Measurements from ENCODE around the gene B4GALT1. TPM values are rescaled to one million over a fixed set of nuclear protein-coding genes. Genes with fewer than 3 reads are reported as not detected.

B4GALT1 gene
- total RNA-seq, 2 experiments from 2014 or later = 41.2 to 41.4 TPM

DNA sequence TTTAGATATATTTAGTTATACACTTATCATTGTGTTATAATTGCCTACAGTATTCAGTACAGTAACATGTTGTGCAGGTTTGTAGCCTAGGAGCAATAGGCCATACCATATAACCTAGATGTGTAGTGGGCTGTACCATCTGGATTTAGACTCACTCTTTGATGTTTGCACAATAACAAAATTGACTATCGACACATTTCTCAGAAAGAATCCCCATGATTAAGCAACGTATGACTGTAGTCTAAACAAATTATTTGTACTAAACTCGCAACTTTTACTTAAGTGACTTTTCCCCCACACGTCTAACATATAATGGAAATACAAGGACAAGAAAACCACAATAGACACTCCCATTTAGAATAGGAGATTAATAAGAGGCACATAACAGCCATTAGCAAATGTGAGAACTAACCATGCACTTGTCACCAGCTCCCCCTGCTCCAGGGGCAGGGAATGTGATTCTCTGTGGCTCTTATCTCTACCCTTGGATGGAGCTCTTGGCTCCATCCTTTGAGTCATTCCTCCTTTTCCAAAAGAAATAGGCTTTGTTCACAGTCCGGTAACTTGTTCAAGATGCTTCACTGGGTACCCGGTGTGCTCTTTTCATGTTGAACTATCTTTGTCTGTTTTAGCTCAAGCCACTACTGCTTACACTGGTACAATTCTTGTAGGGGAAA is 8.7 kb upstream of the B4GALT1 start:
- CTCF ChIA-PET = interaction anchor here (1.1 to 1.3 kb wide), 2 partner anchors 9 to 21 kb away, joined by 3 read pairs; no protein-coding TSS in a partner anchor
- POLR2A ChIA-PET = interaction anchor here (0.9 kb wide), 1 partner anchor 15 kb away, joined by 3 read pairs; no protein-coding TSS in a partner anchor
- H3K4me3 Mint-ChIP-seq = no peak overlapping the region

DNA sequence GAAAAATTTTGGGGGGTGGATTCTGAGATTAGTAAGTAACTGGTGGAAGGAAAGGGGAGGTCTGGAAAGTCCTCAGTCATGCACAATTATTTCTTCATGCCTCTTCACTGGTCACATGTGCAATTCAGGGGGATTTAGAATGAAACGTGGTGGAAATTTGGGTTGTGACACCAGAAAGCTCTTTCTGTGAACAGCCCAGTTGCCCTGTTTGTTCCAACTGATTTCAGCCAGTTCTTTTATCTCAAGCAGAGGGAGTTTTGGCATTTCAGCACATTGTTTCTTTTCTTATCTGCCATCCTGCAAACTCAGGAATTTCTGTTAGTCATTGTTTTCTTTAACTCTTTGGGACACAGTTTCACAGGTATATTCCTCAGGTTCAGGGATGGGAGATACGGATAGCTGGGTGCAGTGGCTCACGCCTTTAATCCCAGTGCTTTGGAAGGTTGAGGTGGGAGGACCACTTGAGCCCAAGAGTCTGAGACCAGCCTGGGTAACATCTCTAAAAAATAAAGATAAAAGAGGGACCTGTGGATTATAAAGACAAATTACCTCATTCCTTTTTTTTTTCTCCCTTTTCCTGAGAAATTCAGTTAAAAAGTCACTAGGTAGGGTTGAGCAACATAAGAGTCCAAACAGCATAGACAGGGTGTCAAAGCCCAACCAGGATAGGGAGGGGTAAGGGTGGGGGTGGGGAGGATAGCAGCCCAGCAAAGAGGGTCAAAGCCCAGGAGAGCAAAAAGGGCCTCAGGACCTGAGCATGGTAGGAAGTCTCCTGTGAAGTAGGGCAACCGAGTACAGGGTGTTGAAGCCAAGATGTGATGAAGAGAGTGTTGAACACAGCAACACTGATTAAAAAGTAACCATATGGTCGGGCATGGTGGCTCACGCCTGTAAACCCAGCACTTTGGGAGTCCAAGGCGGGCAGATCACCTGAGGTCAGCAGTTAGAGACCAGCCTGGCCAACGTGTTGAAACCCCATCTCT is 5.4 kb upstream of the B4GALT1 start:
- Mint-ChIP-seq H3K36me3 (ENCODE audit: low read depth) (no peaks in the 10 kb centered on the region), H3K4me1 (ENCODE audit: low read depth) (peaks cover 18% of the 10 kb centered on the region), H3K9me3 (no peaks in the 10 kb centered on the region), H3K4me3 (no peak overlapping the region), H3K27ac (peak overlapping the region; percentile 30), H3K27me3 (no peaks in the 10 kb centered on the region)
- intact Hi-C loops (cut with micrococcal nuclease) = no loop called here
- no peak for ATAC-seq
- ChIA-PET CTCF (interaction anchor here (1.1 to 2.6 kb wide), 5 partner anchors 11 to 53 kb away, joined by 4 to 9 read pairs (median 5); no protein-coding TSS in a partner anchor), POLR2A (interaction anchor here (1.0 to 1.5 kb wide), 2 partner anchors 92 to 128 kb away, joined by 3 to 4 read pairs; no protein-coding TSS in a partner anchor)
- no peak for DNase-seq
- TF ChIP-seq, protein P1, sequence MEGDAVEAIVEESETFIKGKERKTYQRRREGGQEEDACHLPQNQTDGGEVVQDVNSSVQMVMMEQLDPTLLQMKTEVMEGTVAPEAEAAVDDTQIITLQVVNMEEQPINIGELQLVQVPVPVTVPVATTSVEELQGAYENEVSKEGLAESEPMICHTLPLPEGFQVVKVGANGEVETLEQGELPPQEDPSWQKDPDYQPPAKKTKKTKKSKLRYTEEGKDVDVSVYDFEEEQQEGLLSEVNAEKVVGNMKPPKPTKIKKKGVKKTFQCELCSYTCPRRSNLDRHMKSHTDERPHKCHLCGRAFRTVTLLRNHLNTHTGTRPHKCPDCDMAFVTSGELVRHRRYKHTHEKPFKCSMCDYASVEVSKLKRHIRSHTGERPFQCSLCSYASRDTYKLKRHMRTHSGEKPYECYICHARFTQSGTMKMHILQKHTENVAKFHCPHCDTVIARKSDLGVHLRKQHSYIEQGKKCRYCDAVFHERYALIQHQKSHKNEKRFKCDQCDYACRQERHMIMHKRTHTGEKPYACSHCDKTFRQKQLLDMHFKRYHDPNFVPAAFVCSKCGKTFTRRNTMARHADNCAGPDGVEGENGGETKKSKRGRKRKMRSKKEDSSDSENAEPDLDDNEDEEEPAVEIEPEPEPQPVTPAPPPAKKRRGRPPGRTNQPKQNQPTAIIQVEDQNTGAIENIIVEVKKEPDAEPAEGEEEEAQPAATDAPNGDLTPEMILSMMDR (IDR thresholded peaks at IDR 0.05) = no peak

More for the DNA sequence above, 8.7 kb upstream of the B4GALT1 start:
- DNase-seq (no peak), ATAC-seq (no peak)
- TF ChIP-seq, protein P1 (IDR thresholded peaks at IDR 0.05) = no peak
- Mint-ChIP-seq H3K9me3 (no peaks in the 10 kb centered on the region), H3K27me3 (no peaks in the 10 kb centered on the region), H3K36me3 (ENCODE audit: low read depth) (no peaks in the 10 kb centered on the region), H3K27ac (no peak overlapping the region), H3K4me1 (ENCODE audit: low read depth) (peaks cover 6% of the 10 kb centered on the region)
- intact Hi-C loops (cut with micrococcal nuclease) = no loop called here

DNA sequence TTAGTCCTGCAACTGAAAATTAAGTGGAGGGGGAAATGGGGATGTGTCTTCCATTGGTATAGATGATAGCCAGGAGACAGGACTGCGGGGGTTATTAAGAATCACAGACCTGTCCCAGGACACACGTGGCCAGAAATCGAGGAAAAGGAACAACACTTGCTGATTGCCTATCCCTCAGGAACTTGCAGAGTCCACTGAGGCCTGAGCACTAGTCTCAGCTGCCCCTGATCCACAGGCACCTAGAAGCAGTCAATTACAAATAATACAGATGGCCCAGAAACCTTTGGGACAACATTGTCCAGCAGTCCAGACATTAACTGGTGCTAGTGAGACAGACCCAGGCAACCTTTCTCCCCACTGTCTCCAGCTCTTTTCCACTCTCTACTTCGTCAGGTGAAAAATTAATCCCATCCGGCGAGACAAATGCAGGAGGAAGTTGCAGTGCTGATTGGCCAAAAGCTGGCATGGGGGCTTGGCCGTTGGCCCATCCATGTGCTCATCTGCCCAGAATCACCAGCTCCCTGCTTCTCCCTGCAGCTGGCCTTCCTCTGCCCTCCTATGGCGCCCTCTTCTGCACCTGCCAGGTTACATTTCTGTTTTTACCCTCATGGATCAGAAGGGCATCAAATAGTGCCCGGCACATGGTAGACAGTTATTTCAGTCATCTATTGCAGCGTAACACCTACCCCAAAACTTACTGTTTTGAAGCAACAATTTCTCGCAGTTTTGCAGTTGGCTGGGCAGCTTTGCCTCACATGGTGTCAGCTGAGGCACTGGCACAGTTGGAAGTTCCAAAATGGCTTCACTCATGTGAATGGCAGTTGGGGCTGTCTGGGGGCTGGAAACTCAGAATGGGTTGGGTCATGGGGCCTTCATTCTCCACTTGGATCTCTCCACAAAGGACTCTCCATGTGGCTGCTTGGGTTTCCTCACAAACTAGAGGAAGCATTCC is 3.6 kb upstream of the B4GALT1 start:
- no peaks in the 10 kb centered on the region for H3K27me3 Mint-ChIP-seq
- no peak overlapping the region for H3K4me3 Mint-ChIP-seq
- DNase-seq = peak; percentile 78
- CTCF ChIA-PET = interaction anchor here (0.7 to 2.6 kb wide), 18 partner anchors 9 to 303 kb away, joined by 3 to 11 read pairs (median 4); partner anchors contain the start of gene NOL6
- TF ChIP-seq, protein P1 (IDR thresholded peaks at IDR 0.05) = peak; percentile 60
- intact Hi-C loops (cut with micrococcal nuclease) = loop anchor here (1.0 kb wide), 1 partner anchor 89 kb away; no protein-coding TSS in a partner anchor
- H3K36me3 Mint-ChIP-seq (ENCODE audit: low read depth) = peaks cover 4% of the 10 kb centered on the region
- POLR2A ChIA-PET = interaction anchor here (0.8 to 1.5 kb wide), 4 partner anchors 26 to 112 kb away, joined by 3 to 4 read pairs (median 3); no protein-coding TSS in a partner anchor
- ATAC-seq = no peak
- no peak overlapping the region for H3K27ac Mint-ChIP-seq
- peaks cover 19% of the 10 kb centered on the region for H3K4me1 Mint-ChIP-seq (ENCODE audit: low read depth)
- no peaks in the 10 kb centered on the region for H3K9me3 Mint-ChIP-seq

DNA sequence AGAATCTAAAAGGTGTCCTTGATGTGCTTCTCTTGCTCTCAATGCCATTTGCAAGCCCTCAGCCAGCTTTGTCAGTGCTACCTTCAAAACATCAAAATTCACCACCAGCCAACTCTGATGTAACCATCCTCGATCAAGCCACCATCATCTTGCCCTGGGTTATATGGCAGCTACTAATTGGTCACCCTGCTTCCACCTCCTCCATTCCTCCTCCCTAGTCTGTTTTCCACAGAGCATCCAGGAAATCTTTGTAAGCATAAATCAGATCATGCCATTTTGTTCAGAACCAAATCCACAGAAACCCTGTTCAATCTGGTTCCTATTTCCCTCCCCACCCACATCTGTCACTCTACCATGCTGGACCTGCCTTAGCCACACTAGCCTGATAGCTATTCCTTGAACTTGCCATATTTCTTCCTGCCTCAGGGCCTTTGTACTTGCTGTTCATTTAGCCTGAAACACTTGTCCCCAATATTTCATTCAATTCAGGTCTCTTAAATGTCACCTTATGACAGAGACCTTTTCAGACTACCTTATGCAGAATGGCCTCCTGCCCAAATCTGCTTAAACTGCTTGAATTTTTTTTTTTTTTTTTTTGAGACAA is 1.9 kb upstream of the B4GALT1 start:
- H3K36me3 Mint-ChIP-seq (ENCODE audit: low read depth) = peaks cover 15% of the 10 kb centered on the region
- no peak for ATAC-seq
- no peaks in the 10 kb centered on the region for H3K27me3 Mint-ChIP-seq
- H3K9me3 Mint-ChIP-seq = no peaks in the 10 kb centered on the region
- peak overlapping the region; percentile 88 for H3K4me3 Mint-ChIP-seq
- no peak for DNase-seq
- ChIA-PET POLR2A (interaction anchor here (1.0 to 2.9 kb wide), 5 partner anchors 9 to 144 kb away, joined by 3 to 10 read pairs (median 8); partner anchors contain the start of gene DNAJA1), CTCF (interaction anchor here (0.9 to 1.8 kb wide), 4 partner anchors 88 to 118 kb away, joined by 3 to 9 read pairs (median 4); no protein-coding TSS in a partner anchor)
- intact Hi-C loops (cut with micrococcal nuclease) = loop anchor here (5.0 to 10.0 kb wide), 2 partner anchors 37 to 54 kb away; no protein-coding TSS in a partner anchor
- H3K4me1 Mint-ChIP-seq (ENCODE audit: low read depth) = peaks cover 30% of the 10 kb centered on the region
- peak overlapping the region; percentile 97 for H3K27ac Mint-ChIP-seq
- TF ChIP-seq, protein P1 (IDR thresholded peaks at IDR 0.05) = no peak

Measured in activated CD8-positive, alpha-beta T cell treated with anti-CD3 and anti-CD28 coated beads for 36 hours (primary cell).